NCI-H446 (cell line): ENCODE data around the gene LRIT1.

Experiments used
- DNase-seq, 2 experiments: peaks; one replicate each; lab custom pipeline; 2025; lab: John Stamatoyannopoulos, UW

Gene LRIT1

GRCh38 chr10:84214046-84214572 lies 27.2 kb downstream of the LRIT1 start:
- no peak for DNase-seq

GRCh38 chr10:84213076-84213475 lies 28.3 kb downstream of the LRIT1 start:
- DNase-seq, result no peak

- no peak for DNase-seq
These were observed 29.3 kb downstream of the LRIT1 start for GRCh38 chr10:84212014-84212413.

GRCh38 chr10:84211566-84211965 lies 29.8 kb downstream of the LRIT1 start:
- DNase-seq, result no peak

- no peak for DNase-seq
These were observed 33.3 kb downstream of the LRIT1 start for GRCh38 chr10:84208023-84208422.

GRCh38 chr10:84205853-84206525 lies 35.4 kb downstream of the LRIT1 start:
- DNase-seq, result no peak

- DNase-seq, result peak; percentile 31 to 69
These were observed 36.1 kb downstream of the LRIT1 start for GRCh38 chr10:84205049-84205852.

- DNase-seq, result no peak
These were observed 36.7 kb downstream of the LRIT1 start for GRCh38 chr10:84204610-84205009.

- DNase-seq, result no peak
These were observed 37.2 kb downstream of the LRIT1 start for GRCh38 chr10:84204122-84204521.

GRCh38 chr10:84202349-84202748 lies 39.0 kb downstream of the LRIT1 start:
- DNase-seq, result no peak

GRCh38 chr10:84201682-84202081 lies 39.7 kb downstream of the LRIT1 start:
- no peak for DNase-seq

- no peak for DNase-seq
These were observed 40.1 kb downstream of the LRIT1 start for GRCh38 chr10:84201244-84201606.

- DNase-seq, result no peak
These were observed 40.7 kb downstream of the LRIT1 start for GRCh38 chr10:84200537-84201243.

- DNase-seq, result peak in 1 of 2 experiments; percentile 21
These were observed 43.0 kb downstream of the LRIT1 start for GRCh38 chr10:84198206-84198915.

- DNase-seq, result no peak
These were observed 43.7 kb downstream of the LRIT1 start for GRCh38 chr10:84197643-84198042.

- peak in 1 of 2 experiments; percentile 10 for DNase-seq
These were observed 44.4 kb downstream of the LRIT1 start for GRCh38 chr10:84196941-84197340.

GRCh38 chr10:84196083-84196482 lies 45.3 kb downstream of the LRIT1 start:
- peak in 1 of 2 experiments; percentile 47 for DNase-seq

GRCh38 chr10:84195044-84195830 lies 46.1 kb downstream of the LRIT1 start:
- no peak for DNase-seq

GRCh38 chr10:84194424-84195043 lies 46.8 kb downstream of the LRIT1 start, which contains the start of gene CDHR1:
Gene CDHR1 (plus strand): TSS chr10:84194537. CDS start chr10:84194761, 224 bp downstream.
- DNase-seq, result no peak

- DNase-seq, result no peak
These were observed 47.4 kb downstream of the LRIT1 start for GRCh38 chr10:84193846-84194423.
